HG02623 (cell line): ENCODE data around the gene NIPAL1.

ENCODE experiments used
- ATAC-seq: cut with Tn5 transposase; IDR thresholded peaks from one replicate; pipeline ENCODE4 v1.9.1; 2021; ENCODE audit warnings: moderate library complexity; ENCODE audit not compliant: unreplicated experiment

The NIPAL1 gene

DNA sequence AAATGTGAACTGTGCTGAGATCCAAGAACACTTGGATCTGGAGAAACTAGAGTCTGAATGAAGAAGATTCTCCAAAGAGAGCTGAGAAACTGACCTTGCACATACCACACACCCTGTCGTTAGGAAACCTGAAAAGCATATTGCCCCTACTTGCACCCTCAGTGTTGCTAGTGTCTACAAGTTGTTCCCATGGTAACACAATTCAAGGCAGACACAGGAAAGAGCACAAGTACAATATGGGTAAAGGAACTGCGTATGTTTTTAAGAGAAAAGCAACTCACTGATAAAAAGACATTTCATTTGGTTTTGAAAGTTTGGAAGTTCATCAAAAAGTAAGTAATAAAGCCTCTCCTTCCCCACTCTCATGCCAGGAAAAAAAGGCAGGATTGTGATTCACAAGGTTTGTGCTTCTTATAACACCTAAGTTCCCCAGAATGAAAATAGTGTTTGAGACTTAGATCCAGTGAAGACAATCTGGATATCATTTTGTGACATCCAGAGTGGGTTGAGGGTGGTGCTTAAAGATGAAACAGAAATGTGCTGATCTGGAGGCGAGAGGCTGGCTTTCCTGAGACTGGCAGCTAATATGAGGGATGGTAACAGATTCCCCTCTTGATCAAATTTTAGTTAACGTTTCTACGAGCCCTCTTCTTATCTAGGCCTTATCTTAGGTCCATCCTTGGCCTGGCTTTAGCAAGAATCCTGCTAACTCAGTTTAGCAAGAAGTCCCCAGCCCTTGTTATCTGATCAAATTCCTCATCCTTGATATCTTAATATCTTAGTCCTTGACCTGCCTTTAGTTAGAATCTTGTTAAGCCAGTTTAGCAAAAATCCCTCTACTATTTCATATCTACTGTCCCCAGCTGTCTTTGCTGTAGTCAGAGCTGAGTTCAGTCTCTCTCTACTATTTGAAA is 42.3 kb downstream of the NIPAL1 start:
- ATAC-seq: no peak

DNA sequence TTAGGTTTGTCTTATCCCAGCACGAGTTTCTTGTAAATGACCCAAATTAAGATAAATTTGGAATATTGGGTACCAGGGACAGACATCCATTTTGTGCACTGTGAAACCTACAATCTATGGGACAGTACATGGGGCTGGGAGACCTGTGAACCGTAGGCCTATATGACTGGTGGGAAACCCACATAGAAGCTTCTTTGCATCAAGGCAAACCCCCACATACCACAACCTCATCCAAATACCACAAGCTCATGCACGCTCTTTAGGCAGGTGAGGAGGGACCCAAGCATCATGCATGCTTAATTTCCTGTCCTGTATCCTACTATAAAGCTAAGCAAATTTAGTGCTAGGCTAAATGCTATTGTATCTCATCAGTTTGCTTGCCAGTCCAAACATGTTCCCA is 47.8 kb downstream of the NIPAL1 start:
- ATAC-seq: peak; percentile 41

DNA sequence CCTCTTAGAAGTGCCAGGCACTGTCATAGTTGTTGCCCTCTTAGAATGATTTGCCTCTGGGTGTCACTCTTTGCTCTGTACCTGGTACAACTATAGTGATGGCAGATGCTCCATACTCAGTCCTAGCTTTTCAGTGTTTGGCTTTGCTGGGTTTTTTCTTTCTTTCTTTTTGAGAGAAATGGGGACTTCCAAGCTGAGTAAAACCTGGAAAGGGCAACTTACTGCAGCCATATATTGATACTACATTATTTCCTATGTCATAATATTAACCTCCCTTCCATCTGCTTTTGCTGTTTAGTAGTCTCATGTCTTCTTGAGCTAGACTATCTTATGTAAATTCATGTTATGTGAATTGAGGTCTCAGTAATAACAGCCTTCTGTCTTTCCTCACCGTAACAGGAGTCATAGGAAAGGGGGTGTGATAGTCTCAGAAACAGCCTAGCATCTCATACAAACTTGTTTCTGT is 49.0 kb downstream of the NIPAL1 start:
- peak; percentile 69 for ATAC-seq

GRCh38 chr4:48067536-48067935 is 51.0 kb downstream of the NIPAL1 start:
- ATAC-seq: no peak

DNA sequence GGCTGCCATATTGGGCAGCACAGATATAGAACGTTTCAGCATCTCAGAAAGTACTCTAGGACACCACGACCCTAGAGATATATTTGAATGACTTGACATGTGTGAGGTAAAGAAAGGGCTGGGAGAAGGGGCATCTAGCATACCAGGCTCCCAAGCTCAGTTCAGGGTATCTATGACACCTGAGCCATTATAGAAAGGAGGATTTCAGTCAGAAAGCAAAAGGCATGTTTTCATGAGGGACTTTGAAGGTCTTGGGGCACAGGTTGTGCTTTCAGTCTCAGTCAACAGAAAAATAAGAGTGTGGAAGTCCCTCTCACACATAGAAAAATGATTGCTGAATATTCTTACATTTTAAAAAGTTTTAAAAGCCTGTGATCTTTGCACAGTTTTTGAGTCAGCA is 51.6 kb downstream of the NIPAL1 start:
- ATAC-seq: no peak

GRCh38 chr4:48069026-48069425 is 52.5 kb downstream of the NIPAL1 start:
- no peak for ATAC-seq

GRCh38 chr4:48071191-48071590 is 54.6 kb downstream of the NIPAL1 start:
- ATAC-seq: no peak

- ATAC-seq: no peak
Measured at GRCh38 chr4:48073567-48074103, 57.1 kb downstream of the NIPAL1 start.

DNA sequence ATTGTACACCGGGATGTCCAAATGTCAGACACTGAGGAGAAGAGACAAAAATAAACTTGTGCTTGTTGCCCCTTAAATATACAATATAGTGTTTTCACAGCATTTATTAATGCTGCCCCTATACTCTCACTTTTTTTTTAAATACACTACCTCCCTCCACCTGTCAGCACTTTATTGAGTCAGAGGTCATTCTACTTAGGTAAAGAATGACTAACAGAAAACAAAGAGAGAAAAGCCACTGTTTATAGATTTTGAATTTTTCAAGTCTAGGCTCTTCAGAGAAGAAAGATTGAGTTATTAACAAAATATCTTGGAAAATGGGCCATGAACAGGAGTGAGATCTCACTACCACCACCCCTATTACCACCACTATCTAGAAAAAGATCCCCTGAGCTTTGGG is 58.1 kb downstream of the NIPAL1 start:
- ATAC-seq: no peak

DNA sequence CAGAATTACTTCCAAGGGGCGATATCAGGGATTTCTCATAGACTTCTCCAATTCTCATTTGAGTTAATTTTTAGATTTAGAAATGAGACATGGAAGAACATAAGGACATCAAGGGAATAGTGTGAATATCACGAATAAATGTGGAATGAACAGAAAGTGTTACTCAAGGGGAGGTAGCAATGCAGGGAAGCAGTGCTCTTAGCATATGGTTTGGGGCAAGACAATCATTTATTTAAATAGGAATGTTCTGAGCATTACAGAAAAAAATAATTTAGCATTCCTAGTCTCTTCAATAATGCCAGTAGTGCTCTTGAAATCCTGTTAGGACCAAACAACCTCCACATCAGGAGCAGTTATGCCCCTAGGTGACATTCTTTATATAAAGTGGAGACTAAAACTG is 61.9 kb downstream of the NIPAL1 start:
- ATAC-seq: no peak

- no peak for ATAC-seq
Measured at GRCh38 chr4:48078862-48079655, 62.5 kb downstream of the NIPAL1 start.

GRCh38 chr4:48079972-48080391 is 63.4 kb downstream of the NIPAL1 start:
- no peak for ATAC-seq

- no peak for ATAC-seq
Measured at GRCh38 chr4:48081196-48081595, 64.6 kb downstream of the NIPAL1 start.

DNA sequence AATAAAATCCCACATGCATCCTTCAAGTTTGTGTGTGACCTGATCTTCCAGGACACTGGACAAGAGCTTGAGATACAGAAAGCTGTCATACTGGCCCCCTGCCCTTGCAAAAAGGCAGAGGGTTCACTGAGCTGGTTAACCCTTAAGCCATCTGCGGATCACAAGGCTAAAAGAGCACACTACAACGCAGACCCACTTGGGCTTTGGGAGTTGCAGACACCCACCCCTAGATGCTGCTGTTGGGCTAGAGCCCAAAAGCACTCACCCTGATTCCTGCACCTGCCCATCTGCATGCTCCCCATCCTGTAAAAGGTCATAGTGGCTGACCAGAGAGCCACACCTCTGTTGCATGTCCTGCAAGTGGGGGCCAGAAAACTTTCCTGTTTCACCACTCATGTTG is 66.4 kb downstream of the NIPAL1 start:
- ATAC-seq: no peak

GRCh38 chr4:48085821-48086589 is 69.4 kb downstream of the NIPAL1 start:
- ATAC-seq: no peak
